DOHH2 (cell line): ENCODE measurements around the gene BTF3.

Experiments
- H3F3A ChIP-seq: fragments of 200-600 bp; sonication (generic), shearing (Covaris generic); 2 replicates; pipeline ENCODE4 v1.6.0; 2016; ENCODE audit warnings: antibody characterized with exemption, mild to moderate bottlenecking; ENCODE audit not compliant: control insufficient read depth, insufficient read depth
- H3K27ac ChIP-seq: fragments of 200-600 bp; sonication (generic); 2 replicates; pipeline ENCODE4 v1.5.1; 2014; ENCODE audit warnings: low read depth, mild to moderate bottlenecking, low read length, moderate library complexity
- H3K27me3 ChIP-seq: fragments of 200-600 bp; sonication (generic); 2 replicates; pipeline ENCODE4 v1.6.1; 2014; ENCODE audit warnings: mild to moderate bottlenecking, low read length, mixed read lengths; ENCODE audit not compliant: control insufficient read depth
- H3K36me3 ChIP-seq: fragments of 200-600 bp; sonication (generic); 2 replicates; pipeline ENCODE4 v1.6.1; 2014; ENCODE audit warnings: mild to moderate bottlenecking, low read length, moderate library complexity, mixed read lengths; ENCODE audit not compliant: control insufficient read depth
- H3K4me1 ChIP-seq: fragments of 200-600 bp; sonication (generic); 2 replicates; pipeline ENCODE4 v1.6.1; 2014; ENCODE audit warnings: mild to moderate bottlenecking, low read length, mixed read lengths; ENCODE audit not compliant: control insufficient read depth
- H3K4me2 ChIP-seq: fragments of 200-600 bp; sonication (generic); 2 replicates; pipeline ENCODE4 v1.6.0; 2014; ENCODE audit warnings: mild to moderate bottlenecking, low read length, moderate library complexity
- H3K4me3 ChIP-seq: fragments of 200-600 bp; sonication (generic); 2 replicates; pipeline ENCODE4 v1.5.1; 2014; ENCODE audit warnings: mild to moderate bottlenecking, low read length, mixed read lengths
- H3K79me2 ChIP-seq: fragments of 200-600 bp; sonication (generic); 2 replicates; pipeline ENCODE4 v1.6.1; 2014; ENCODE audit warnings: mild to moderate bottlenecking, low read length, mixed read lengths; ENCODE audit not compliant: control insufficient read depth
- H3K9me2 ChIP-seq: fragments of 200-600 bp; sonication (generic); replicated peaks from 2 replicates; pipeline ENCODE4 v1.6.1; 2014; ENCODE audit warnings: mild to moderate bottlenecking, low read length, mixed read lengths; ENCODE audit not compliant: control insufficient read depth
- H3K9me3 ChIP-seq: fragments of 200-600 bp; sonication (generic); 2 replicates; pipeline ENCODE4 v1.6.1; 2014; ENCODE audit warnings: antibody characterized with exemption, low read length, mixed read lengths; ENCODE audit not compliant: control insufficient read depth, insufficient read depth
- H4K20me1 ChIP-seq: fragments of 200-600 bp; sonication (generic); 2 replicates; pipeline ENCODE4 v1.6.0; 2014; ENCODE audit warnings: low read depth, mild to moderate bottlenecking, antibody characterized with exemption, low read length, moderate library complexity; ENCODE audit not compliant: control insufficient read depth, insufficient read depth
- CTCF ChIP-seq: fragments of 200-600 bp; sonication (generic); IDR thresholded peaks from one replicate; pipeline ENCODE4 v1.5.1; 2014; ENCODE audit warnings: antibody characterized with exemption, mild to moderate bottlenecking, low read depth, low read length; ENCODE audit not compliant: poor library complexity, severe bottlenecking
- EZH2phosphoT487 ChIP-seq: fragments of 200-600 bp; sonication (generic); IDR thresholded peaks from 2 replicates; pipeline ENCODE4 v1.6.1; 2017; ENCODE audit warnings: borderline replicate concordance, mild to moderate bottlenecking, antibody characterized with exemption, low read length, moderate library complexity, mixed read lengths

Gene BTF3

GRCh38 chr5:73534011-73534644 lies 35.9 kb downstream of the BTF3 start:
- no peak overlapping the region for H3K4me2 ChIP-seq
- H3K4me1 ChIP-seq = no peaks in the 10 kb centered on the region
- H3K36me3 ChIP-seq = no peaks in the 10 kb centered on the region
- H3K27ac ChIP-seq = no peak overlapping the region
- H4K20me1 ChIP-seq = no peaks in the 10 kb centered on the region
- no peaks in the 10 kb centered on the region for H3F3A ChIP-seq
- H3K79me2 ChIP-seq = no peaks in the 10 kb centered on the region
- no peaks in the 10 kb centered on the region for H3K9me3 ChIP-seq
- H3K9me2 ChIP-seq = no peaks in the 10 kb centered on the region
- H3K4me3 ChIP-seq = no peak overlapping the region
- peaks cover 12% of the 10 kb centered on the region; the same call in 1 of the 2 replicates for H3K27me3 ChIP-seq
- TF ChIP-seq CTCF (no peak), EZH2phosphoT487 (no peak)

- no peak overlapping the region for H3K4me3 ChIP-seq
Measured at GRCh38 chr5:73534971-73535370, 36.7 kb downstream of the BTF3 start.

GRCh38 chr5:73539730-73540129 lies 41.5 kb downstream of the BTF3 start:
- Histone ChIP-seq H3F3A (no peaks in the 10 kb centered on the region), H3K27ac (no peak overlapping the region), H3K4me2 (no peak overlapping the region), H3K9me2 (no peaks in the 10 kb centered on the region), H4K20me1 (no peaks in the 10 kb centered on the region), H3K36me3 (no peaks in the 10 kb centered on the region), H3K4me1 (no peaks in the 10 kb centered on the region), H3K4me3 (no peak overlapping the region), H3K9me3 (no peaks in the 10 kb centered on the region), H3K79me2 (no peaks in the 10 kb centered on the region), H3K27me3 (peaks cover 45% of the 10 kb centered on the region)
- no peak for TF ChIP-seq CTCF
- no peak for TF ChIP-seq EZH2phosphoT487

More at GRCh38 chr5:73534971-73535370, 36.7 kb downstream of the BTF3 start:
- H3K27ac ChIP-seq = no peak overlapping the region
- no peaks in the 10 kb centered on the region for H3K4me1 ChIP-seq
- H3K27me3 ChIP-seq = peaks cover 20% of the 10 kb centered on the region
- no peak overlapping the region for H3K4me2 ChIP-seq
- TF ChIP-seq CTCF (no peak), EZH2phosphoT487 (no peak)
- no peaks in the 10 kb centered on the region for H3K36me3 ChIP-seq
- H3F3A ChIP-seq = no peaks in the 10 kb centered on the region
- no peaks in the 10 kb centered on the region for H3K9me3 ChIP-seq
- no peaks in the 10 kb centered on the region for H4K20me1 ChIP-seq
- no peaks in the 10 kb centered on the region for H3K9me2 ChIP-seq
- H3K79me2 ChIP-seq = no peaks in the 10 kb centered on the region
